Neural cell (in vitro differentiated cells): ENCODE data around the gene CAPN9.

Experiments used
- EZH2 ChIP-seq: fragments of 200-600, 300-800 bp; shearing (Covaris generic), sonication (generic); IDR thresholded peaks from 2 replicates; pipeline ENCODE4 v1.6.1; 2014; ENCODE audit warnings: antibody characterized with exemption, low read length, borderline replicate concordance, mild to moderate bottlenecking; ENCODE audit not compliant: insufficient read depth, poor library complexity, severe bottlenecking
- MXI1 ChIP-seq: fragments of 450-650 bp; conservative IDR thresholded peaks from 2 replicates; pipeline ENCODE4 v1.6.1; 2014; ENCODE audit warnings: antibody characterized with exemption, mild to moderate bottlenecking; ENCODE audit not compliant: poor library complexity, severe bottlenecking
- POLR2AphosphoS5 ChIP-seq: IDR thresholded peaks from 2 replicates; pipeline ENCODE4 v1.6.1; 2012
- SMC3 ChIP-seq: fragments of 450-650 bp; conservative IDR thresholded peaks from 2 replicates; pipeline ENCODE4 v1.6.1; 2014; ENCODE audit warnings: antibody characterized with exemption, mild to moderate bottlenecking, moderate library complexity; ENCODE audit not compliant: poor library complexity
- TAF1 ChIP-seq: IDR thresholded peaks from 2 replicates; pipeline ENCODE4 v1.6.1; 2012; ENCODE audit warnings: low read depth
- TF ChIP-seq, protein P1 (sequence below): fragments of 450-650 bp; IDR thresholded peaks from 2 replicates; pipeline ENCODE4 v1.5.1; 2014; ENCODE audit warnings: antibody characterized with exemption, mild to moderate bottlenecking, moderate library complexity; ENCODE audit not compliant: poor library complexity, severe bottlenecking
- TF ChIP-seq, protein P2 (sequence below): IDR thresholded peaks from 2 replicates; pipeline ENCODE4 v1.6.1; 2012; ENCODE audit warnings: borderline replicate concordance

DNA sequence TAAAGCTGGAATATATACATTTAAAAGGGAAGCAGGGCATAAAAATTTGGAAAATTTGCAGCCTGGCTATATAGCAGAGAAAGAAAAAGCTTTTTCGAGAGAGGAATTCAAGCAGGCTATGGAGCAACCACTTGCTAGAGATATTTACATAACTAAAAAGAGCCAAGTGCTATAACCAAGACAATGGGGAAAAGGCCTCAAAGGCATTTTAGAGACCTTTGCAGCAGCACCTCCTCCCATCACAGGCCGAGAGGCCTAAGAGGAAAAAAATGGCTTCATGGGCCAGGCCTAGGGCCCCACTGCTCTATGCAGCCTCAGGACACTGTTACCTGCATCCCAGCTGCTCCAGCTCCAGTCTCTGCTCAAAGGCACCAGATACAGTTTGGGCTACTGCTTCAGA is 37.0 kb downstream of the CAPN9 start:
- TF ChIP-seq, protein P1, sequence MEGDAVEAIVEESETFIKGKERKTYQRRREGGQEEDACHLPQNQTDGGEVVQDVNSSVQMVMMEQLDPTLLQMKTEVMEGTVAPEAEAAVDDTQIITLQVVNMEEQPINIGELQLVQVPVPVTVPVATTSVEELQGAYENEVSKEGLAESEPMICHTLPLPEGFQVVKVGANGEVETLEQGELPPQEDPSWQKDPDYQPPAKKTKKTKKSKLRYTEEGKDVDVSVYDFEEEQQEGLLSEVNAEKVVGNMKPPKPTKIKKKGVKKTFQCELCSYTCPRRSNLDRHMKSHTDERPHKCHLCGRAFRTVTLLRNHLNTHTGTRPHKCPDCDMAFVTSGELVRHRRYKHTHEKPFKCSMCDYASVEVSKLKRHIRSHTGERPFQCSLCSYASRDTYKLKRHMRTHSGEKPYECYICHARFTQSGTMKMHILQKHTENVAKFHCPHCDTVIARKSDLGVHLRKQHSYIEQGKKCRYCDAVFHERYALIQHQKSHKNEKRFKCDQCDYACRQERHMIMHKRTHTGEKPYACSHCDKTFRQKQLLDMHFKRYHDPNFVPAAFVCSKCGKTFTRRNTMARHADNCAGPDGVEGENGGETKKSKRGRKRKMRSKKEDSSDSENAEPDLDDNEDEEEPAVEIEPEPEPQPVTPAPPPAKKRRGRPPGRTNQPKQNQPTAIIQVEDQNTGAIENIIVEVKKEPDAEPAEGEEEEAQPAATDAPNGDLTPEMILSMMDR, result no peak
- TF ChIP-seq, protein P2, sequence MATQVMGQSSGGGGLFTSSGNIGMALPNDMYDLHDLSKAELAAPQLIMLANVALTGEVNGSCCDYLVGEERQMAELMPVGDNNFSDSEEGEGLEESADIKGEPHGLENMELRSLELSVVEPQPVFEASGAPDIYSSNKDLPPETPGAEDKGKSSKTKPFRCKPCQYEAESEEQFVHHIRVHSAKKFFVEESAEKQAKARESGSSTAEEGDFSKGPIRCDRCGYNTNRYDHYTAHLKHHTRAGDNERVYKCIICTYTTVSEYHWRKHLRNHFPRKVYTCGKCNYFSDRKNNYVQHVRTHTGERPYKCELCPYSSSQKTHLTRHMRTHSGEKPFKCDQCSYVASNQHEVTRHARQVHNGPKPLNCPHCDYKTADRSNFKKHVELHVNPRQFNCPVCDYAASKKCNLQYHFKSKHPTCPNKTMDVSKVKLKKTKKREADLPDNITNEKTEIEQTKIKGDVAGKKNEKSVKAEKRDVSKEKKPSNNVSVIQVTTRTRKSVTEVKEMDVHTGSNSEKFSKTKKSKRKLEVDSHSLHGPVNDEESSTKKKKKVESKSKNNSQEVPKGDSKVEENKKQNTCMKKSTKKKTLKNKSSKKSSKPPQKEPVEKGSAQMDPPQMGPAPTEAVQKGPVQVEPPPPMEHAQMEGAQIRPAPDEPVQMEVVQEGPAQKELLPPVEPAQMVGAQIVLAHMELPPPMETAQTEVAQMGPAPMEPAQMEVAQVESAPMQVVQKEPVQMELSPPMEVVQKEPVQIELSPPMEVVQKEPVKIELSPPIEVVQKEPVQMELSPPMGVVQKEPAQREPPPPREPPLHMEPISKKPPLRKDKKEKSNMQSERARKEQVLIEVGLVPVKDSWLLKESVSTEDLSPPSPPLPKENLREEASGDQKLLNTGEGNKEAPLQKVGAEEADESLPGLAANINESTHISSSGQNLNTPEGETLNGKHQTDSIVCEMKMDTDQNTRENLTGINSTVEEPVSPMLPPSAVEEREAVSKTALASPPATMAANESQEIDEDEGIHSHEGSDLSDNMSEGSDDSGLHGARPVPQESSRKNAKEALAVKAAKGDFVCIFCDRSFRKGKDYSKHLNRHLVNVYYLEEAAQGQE, result no peak
- TF ChIP-seq TAF1 (no peak), POLR2AphosphoS5 (no peak), EZH2 (no peak), SMC3 (no peak), MXI1 (no peak)
